Measurements from ENCODE around the gene TMEM91.

DNA sequence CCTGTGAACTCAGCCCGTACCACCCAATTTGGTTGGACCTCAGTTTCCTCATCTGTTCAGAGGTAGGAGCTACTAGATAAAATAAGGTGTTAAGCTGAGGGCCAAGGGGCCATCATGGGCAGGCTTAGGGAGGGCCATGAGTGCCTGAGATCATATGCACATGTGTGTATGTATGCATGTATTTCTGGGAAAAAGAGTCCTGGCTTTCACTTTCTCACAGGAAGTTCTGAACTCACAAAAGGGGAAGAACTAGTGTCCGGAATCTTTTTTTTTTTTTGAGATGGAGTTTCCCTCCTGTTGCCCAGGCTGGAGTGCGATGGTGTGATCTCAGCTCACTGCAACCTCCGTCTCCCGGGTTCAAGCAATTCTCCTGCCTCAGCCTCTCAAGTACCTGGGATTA lies 41.5 kb upstream of the TMEM91 start:
- TF ChIP-seq, protein P1, sequence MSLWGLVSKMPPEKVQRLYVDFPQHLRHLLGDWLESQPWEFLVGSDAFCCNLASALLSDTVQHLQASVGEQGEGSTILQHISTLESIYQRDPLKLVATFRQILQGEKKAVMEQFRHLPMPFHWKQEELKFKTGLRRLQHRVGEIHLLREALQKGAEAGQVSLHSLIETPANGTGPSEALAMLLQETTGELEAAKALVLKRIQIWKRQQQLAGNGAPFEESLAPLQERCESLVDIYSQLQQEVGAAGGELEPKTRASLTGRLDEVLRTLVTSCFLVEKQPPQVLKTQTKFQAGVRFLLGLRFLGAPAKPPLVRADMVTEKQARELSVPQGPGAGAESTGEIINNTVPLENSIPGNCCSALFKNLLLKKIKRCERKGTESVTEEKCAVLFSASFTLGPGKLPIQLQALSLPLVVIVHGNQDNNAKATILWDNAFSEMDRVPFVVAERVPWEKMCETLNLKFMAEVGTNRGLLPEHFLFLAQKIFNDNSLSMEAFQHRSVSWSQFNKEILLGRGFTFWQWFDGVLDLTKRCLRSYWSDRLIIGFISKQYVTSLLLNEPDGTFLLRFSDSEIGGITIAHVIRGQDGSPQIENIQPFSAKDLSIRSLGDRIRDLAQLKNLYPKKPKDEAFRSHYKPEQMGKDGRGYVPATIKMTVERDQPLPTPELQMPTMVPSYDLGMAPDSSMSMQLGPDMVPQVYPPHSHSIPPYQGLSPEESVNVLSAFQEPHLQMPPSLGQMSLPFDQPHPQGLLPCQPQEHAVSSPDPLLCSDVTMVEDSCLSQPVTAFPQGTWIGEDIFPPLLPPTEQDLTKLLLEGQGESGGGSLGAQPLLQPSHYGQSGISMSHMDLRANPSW (CRISPR knock-in tag; IDR thresholded peaks at IDR 0.05), result no peak
- no peak for TF ChIP-seq SNRNP70 (optimal IDR thresholded peaks at IDR 0.05; ENCODE audit: low read depth, low read length)
- no peak for TF ChIP-seq CBX5 (IDR thresholded peaks at IDR 0.05; ENCODE audit: borderline replicate concordance, low read depth)
- TF ChIP-seq HCFC1 (IDR thresholded peaks at IDR 0.05; ENCODE audit: low read depth, low read length), result no peak
- no peak for TF ChIP-seq LEF1 (IDR thresholded peaks at IDR 0.05)
- no peak for TF ChIP-seq POLR2AphosphoS5 (IDR thresholded peaks at IDR 0.05; ENCODE audit: control insufficient read depth, insufficient read depth, low read depth, low read length)
- TF ChIP-seq, protein P2, sequence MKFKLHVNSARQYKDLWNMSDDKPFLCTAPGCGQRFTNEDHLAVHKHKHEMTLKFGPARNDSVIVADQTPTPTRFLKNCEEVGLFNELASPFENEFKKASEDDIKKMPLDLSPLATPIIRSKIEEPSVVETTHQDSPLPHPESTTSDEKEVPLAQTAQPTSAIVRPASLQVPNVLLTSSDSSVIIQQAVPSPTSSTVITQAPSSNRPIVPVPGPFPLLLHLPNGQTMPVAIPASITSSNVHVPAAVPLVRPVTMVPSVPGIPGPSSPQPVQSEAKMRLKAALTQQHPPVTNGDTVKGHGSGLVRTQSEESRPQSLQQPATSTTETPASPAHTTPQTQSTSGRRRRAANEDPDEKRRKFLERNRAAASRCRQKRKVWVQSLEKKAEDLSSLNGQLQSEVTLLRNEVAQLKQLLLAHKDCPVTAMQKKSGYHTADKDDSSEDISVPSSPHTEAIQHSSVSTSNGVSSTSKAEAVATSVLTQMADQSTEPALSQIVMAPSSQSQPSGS (CRISPR knock-in tag; IDR thresholded peaks at IDR 0.05), result no peak
- TF ChIP-seq GABPA (tag; conservative IDR thresholded peaks at IDR 0.05; ENCODE audit: low read depth), result no peak
- TF ChIP-seq ZNF133 (CRISPR knock-in tag; IDR thresholded peaks at IDR 0.05), result no peak
- no peak for TF ChIP-seq ZNF780A (CRISPR knock-in tag; IDR thresholded peaks at IDR 0.05)
- TF ChIP-seq, protein P3, sequence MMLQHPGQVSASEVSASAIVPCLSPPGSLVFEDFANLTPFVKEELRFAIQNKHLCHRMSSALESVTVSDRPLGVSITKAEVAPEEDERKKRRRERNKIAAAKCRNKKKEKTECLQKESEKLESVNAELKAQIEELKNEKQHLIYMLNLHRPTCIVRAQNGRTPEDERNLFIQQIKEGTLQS (IDR thresholded peaks at IDR 0.05), result no peak
- TF ChIP-seq, protein P3 (CRISPR knock-in tag; conservative IDR thresholded peaks at IDR 0.05), result no peak
- TF ChIP-seq CC2D1A (IDR thresholded peaks at IDR 0.05), result no peak
- no peak for TF ChIP-seq TARDBP (IDR thresholded peaks at IDR 0.05)

All from K562 (cell line).